HEK293 (cell line): Measurements from ENCODE around the gene GYG1.

ENCODE experiments used
- CTCF ChIA-PET: fragments of 350-600 bp; formaldehyde crosslinking; extraction: SDS; loops from one replicate; lab custom pipeline; 2021; ENCODE audit warnings: antibody characterized with exemption; lab: Yijun Ruan, JAX
- POLR2A ChIA-PET: fragments of 300-600 bp; formaldehyde crosslinking; extraction: SDS; loops from one replicate; lab custom pipeline; 2020; ENCODE audit warnings: antibody characterized with exemption, inconsistent platforms; lab: Yijun Ruan, JAX
- H3K27ac ChIP-seq: fragments of 200-500 bp; sonication (Bioruptor generic); 2 replicates; pipeline ENCODE4 v1.5.1; 2014; ENCODE audit warnings: low read depth, low read length, control low read depth, inconsistent platforms; ENCODE audit errors: extremely low read depth
- H3K36me3 ChIP-seq, 2 experiments: fragments of 200-500 bp in 1 of 2; sonication (Bioruptor generic) in 1 of 2; 1 replicate in 1 of 2; 2 replicates in 1 of 2; pipeline ENCODE4 v1.5.1; 2014 to 2017; ENCODE audit warnings: inconsistent platforms in 2 of 2, low read length in 2 of 2; ENCODE audit not compliant: control insufficient read depth in 2 of 2, insufficient read depth in 1 of 2
- H3K4me1 ChIP-seq: fragments of 200-500 bp; sonication (Bioruptor generic); 2 replicates; pipeline ENCODE4 v1.5.1; 2014; ENCODE audit warnings: mild to moderate bottlenecking, low read length, inconsistent platforms; ENCODE audit not compliant: control insufficient read depth, insufficient read depth
- H3K4me3 ChIP-seq: 2 replicates; pipeline ENCODE4 v1.5.1; 2011; ENCODE audit warnings: low read depth, mild to moderate bottlenecking, control low read depth, low read length, moderate library complexity
- H3K9me3 ChIP-seq: fragments of 200-500 bp; sonication (Bioruptor generic); 2 replicates; pipeline ENCODE4 v1.5.1; 2014; ENCODE audit warnings: low read depth, low read length, inconsistent platforms; ENCODE audit not compliant: control insufficient read depth, insufficient read depth
- GLI2 ChIP-seq: fragments of 450-650 bp; formaldehyde crosslinking; IDR thresholded peaks from 2 replicates; pipeline ENCODE4; 2017; ENCODE audit warnings: missing biosample characterization, missing genetic modification characterization, low read depth, borderline replicate concordance
- HOXC10 ChIP-seq: sonication (generic); formaldehyde crosslinking; IDR thresholded peaks from 2 replicates; pipeline ENCODE4 v1.8.1; 2023; ENCODE audit warnings: mild to moderate bottlenecking, missing genetic modification reagents
- KLF8 ChIP-seq: fragments of 450-650 bp; formaldehyde crosslinking; IDR thresholded peaks from 2 replicates; pipeline ENCODE4 v1.5.1; 2016; ENCODE audit warnings: missing biosample characterization, missing genetic modification characterization
- SALL2 ChIP-seq: fragments of 450-650 bp; formaldehyde crosslinking; IDR thresholded peaks from 2 replicates; pipeline ENCODE4 v1.5.0; 2017; ENCODE audit warnings: missing biosample characterization, mild to moderate bottlenecking, missing genetic modification characterization, borderline replicate concordance
- SCRT1 ChIP-seq: fragments of 450-650 bp; formaldehyde crosslinking; IDR thresholded peaks from 2 replicates; pipeline ENCODE4 v1.5.1; 2016; ENCODE audit warnings: missing biosample characterization, missing genetic modification characterization, borderline replicate concordance
- SP2 ChIP-seq: fragments of 450-650 bp; formaldehyde crosslinking; IDR thresholded peaks from 2 replicates; pipeline ENCODE4 v1.5.1; 2016; ENCODE audit warnings: missing biosample characterization, missing genetic modification characterization
- SP3 ChIP-seq: fragments of 450-650 bp; formaldehyde crosslinking; IDR thresholded peaks from 2 replicates; pipeline ENCODE4 v1.5.1; 2016; ENCODE audit warnings: missing biosample characterization, missing genetic modification characterization
- ZNF114 ChIP-seq: fragments of 450-650 bp; formaldehyde crosslinking; IDR thresholded peaks from 2 replicates; pipeline ENCODE4 v1.5.0; 2017; ENCODE audit warnings: missing biosample characterization, missing genetic modification characterization
- ZNF138 ChIP-seq: fragments of 450-650 bp; formaldehyde crosslinking; IDR thresholded peaks from 2 replicates; pipeline ENCODE4 v1.5.1; 2016; ENCODE audit warnings: missing biosample characterization, missing genetic modification characterization, borderline replicate concordance
- ZNF16 ChIP-seq: fragments of 450-650 bp; formaldehyde crosslinking; IDR thresholded peaks from 2 replicates; pipeline ENCODE4 v1.5.1; 2016; ENCODE audit warnings: low read depth, missing biosample characterization, missing genetic modification characterization
- ZNF174 ChIP-seq: fragments of 450-650 bp; formaldehyde crosslinking; IDR thresholded peaks from 2 replicates; pipeline ENCODE4 v1.5.0; 2017; ENCODE audit warnings: missing biosample characterization, mild to moderate bottlenecking, missing genetic modification characterization
- ZNF184 ChIP-seq: fragments of 450-650 bp; IDR thresholded peaks from 2 replicates; pipeline ENCODE4 v1.5.1; 2018; ENCODE audit warnings: missing biosample characterization, mild to moderate bottlenecking, missing genetic modification characterization
- ZNF248 ChIP-seq: fragments of 450-650 bp; formaldehyde crosslinking; IDR thresholded peaks from 2 replicates; pipeline ENCODE4 v1.5.1; 2017; ENCODE audit warnings: missing biosample characterization, missing genetic modification characterization
- ZNF350 ChIP-seq: fragments of 450-650 bp; formaldehyde crosslinking; IDR thresholded peaks from 2 replicates; pipeline ENCODE4 v1.5.0; 2017; ENCODE audit warnings: missing biosample characterization, mild to moderate bottlenecking, missing genetic modification characterization
- ZNF354C ChIP-seq: fragments of 450-650 bp; formaldehyde crosslinking; IDR thresholded peaks from 2 replicates; pipeline ENCODE4 v1.5.1; 2016; ENCODE audit warnings: missing biosample characterization, missing genetic modification characterization, low read depth, borderline replicate concordance
- ZNF394 ChIP-seq: fragments of 450-650 bp; formaldehyde crosslinking; IDR thresholded peaks from 2 replicates; pipeline ENCODE4 v1.5.1; 2016; ENCODE audit warnings: missing biosample characterization, missing genetic modification characterization, mild to moderate bottlenecking, moderate library complexity, borderline replicate concordance
- ZNF416 ChIP-seq: fragments of 450-650 bp; formaldehyde crosslinking; IDR thresholded peaks from 2 replicates; pipeline ENCODE4 v1.5.1; 2016; ENCODE audit warnings: missing biosample characterization, missing genetic modification characterization
- ZNF423 ChIP-seq: fragments of 450-650 bp; formaldehyde crosslinking; IDR thresholded peaks from 2 replicates; pipeline ENCODE4 v1.5.1; 2016; ENCODE audit warnings: missing biosample characterization, missing genetic modification characterization
- ZNF521 ChIP-seq: fragments of 450-650 bp; formaldehyde crosslinking; IDR thresholded peaks from 2 replicates; pipeline ENCODE4 v1.5.1; 2017; ENCODE audit warnings: missing biosample characterization, mild to moderate bottlenecking, missing genetic modification characterization
- ZNF544 ChIP-seq: fragments of 450-650 bp; formaldehyde crosslinking; IDR thresholded peaks from 2 replicates; pipeline ENCODE4 v1.5.0; 2017; ENCODE audit warnings: missing biosample characterization, missing genetic modification characterization
- ZNF585B ChIP-seq: fragments of 450-650 bp; formaldehyde crosslinking; IDR thresholded peaks from 2 replicates; pipeline ENCODE4 v1.5.1; 2016; ENCODE audit warnings: missing biosample characterization, missing genetic modification characterization
- ZNF629 ChIP-seq: fragments of 450-650 bp; formaldehyde crosslinking; IDR thresholded peaks from 2 replicates; pipeline ENCODE4 v1.5.1; 2017; ENCODE audit warnings: missing biosample characterization, missing genetic modification characterization
- ZNF704 ChIP-seq: fragments of 450-650 bp; formaldehyde crosslinking; IDR thresholded peaks from 2 replicates; pipeline ENCODE4 v1.5.1; 2016; ENCODE audit warnings: missing biosample characterization, missing genetic modification characterization
- ZNF76 ChIP-seq: fragments of 450-650 bp; formaldehyde crosslinking; IDR thresholded peaks from 2 replicates; pipeline ENCODE4; 2016; ENCODE audit warnings: low read depth, missing biosample characterization, missing genetic modification characterization, borderline replicate concordance
- TF ChIP-seq, protein P1 (sequence below): fragments of 450-650 bp; formaldehyde crosslinking; IDR thresholded peaks from 2 replicates; pipeline ENCODE4 v1.5.1; 2016; ENCODE audit warnings: missing biosample characterization, missing genetic modification characterization
- TF ChIP-seq, protein P2 (sequence below): fragments of 450-650 bp; formaldehyde crosslinking; IDR thresholded peaks from 2 replicates; pipeline ENCODE4 v1.5.1; 2016; ENCODE audit warnings: missing biosample characterization, missing genetic modification characterization
- TF ChIP-seq, protein P3 (sequence below): fragments of 450-650 bp; formaldehyde crosslinking; IDR thresholded peaks from 2 replicates; pipeline ENCODE4 v1.5.1; 2016; ENCODE audit warnings: missing biosample characterization, missing genetic modification characterization
- TF ChIP-seq, protein P4 (sequence below): fragments of 450-650 bp; formaldehyde crosslinking; IDR thresholded peaks from 2 replicates; pipeline ENCODE4; 2016; ENCODE audit warnings: missing biosample characterization, missing genetic modification characterization

The GYG1 gene

DNA sequence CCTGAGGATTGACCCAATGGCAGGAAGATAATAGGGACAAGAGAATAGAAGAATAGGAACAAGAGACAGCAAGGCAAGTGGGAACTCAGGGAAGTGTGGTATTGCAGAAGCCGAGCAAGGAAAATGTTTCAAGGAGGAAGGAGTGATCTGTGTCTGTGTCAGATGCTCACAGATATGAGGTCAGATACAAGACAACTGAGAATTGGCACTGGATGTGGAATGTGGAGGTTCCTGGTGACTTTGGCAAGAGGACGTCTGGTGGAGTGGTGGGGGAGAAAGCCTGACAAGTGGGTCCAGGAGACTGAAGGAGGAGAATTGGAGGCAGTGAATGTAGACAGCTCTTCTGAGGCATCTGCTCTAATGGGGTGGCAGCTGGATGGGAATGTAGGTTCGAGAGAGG, 24.1 kb downstream of the GYG1 start:
- CTCF ChIA-PET, result interaction anchor here (0.7 kb wide), 1 partner anchor 380 kb away, joined by 3 read pairs; no protein-coding TSS in a partner anchor
- Histone ChIP-seq H3K27ac (no peak overlapping the region), H3K4me3 (no peak overlapping the region), H3K9me3 (no peaks in the 10 kb centered on the region), H3K4me1 (no peaks in the 10 kb centered on the region), H3K36me3 (peaks cover 0 to 59% of the 10 kb centered on the region in 2 experiments; a peak in 1 of 3 replicates)
- POLR2A ChIA-PET, result no interaction called here
- TF ChIP-seq ZNF174 (tag by site-specific recombination), result no peak
- no peak for TF ChIP-seq KLF8 (tag by site-specific recombination)
- no peak for TF ChIP-seq SALL2 (tag by site-specific recombination)
- TF ChIP-seq, protein P1, sequence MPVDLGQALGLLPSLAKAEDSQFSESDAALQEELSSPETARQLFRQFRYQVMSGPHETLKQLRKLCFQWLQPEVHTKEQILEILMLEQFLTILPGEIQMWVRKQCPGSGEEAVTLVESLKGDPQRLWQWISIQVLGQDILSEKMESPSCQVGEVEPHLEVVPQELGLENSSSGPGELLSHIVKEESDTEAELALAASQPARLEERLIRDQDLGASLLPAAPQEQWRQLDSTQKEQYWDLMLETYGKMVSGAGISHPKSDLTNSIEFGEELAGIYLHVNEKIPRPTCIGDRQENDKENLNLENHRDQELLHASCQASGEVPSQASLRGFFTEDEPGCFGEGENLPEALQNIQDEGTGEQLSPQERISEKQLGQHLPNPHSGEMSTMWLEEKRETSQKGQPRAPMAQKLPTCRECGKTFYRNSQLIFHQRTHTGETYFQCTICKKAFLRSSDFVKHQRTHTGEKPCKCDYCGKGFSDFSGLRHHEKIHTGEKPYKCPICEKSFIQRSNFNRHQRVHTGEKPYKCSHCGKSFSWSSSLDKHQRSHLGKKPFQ (tag by site-specific recombination), result no peak
- TF ChIP-seq ZNF248 (tag by site-specific recombination), result no peak
- TF ChIP-seq ZNF184 (tag by site-specific recombination), result no peak
- no peak for TF ChIP-seq ZNF350 (tag by site-specific recombination)
- TF ChIP-seq, protein P2, sequence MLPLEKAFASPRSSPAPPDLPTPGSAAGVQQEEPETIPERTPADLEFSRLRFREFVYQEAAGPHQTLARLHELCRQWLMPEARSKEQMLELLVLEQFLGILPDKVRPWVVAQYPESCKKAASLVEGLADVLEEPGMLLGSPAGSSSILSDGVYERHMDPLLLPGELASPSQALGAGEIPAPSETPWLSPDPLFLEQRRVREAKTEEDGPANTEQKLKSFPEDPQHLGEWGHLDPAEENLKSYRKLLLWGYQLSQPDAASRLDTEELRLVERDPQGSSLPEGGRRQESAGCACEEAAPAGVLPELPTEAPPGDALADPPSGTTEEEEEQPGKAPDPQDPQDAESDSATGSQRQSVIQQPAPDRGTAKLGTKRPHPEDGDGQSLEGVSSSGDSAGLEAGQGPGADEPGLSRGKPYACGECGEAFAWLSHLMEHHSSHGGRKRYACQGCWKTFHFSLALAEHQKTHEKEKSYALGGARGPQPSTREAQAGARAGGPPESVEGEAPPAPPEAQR, result no peak

DNA sequence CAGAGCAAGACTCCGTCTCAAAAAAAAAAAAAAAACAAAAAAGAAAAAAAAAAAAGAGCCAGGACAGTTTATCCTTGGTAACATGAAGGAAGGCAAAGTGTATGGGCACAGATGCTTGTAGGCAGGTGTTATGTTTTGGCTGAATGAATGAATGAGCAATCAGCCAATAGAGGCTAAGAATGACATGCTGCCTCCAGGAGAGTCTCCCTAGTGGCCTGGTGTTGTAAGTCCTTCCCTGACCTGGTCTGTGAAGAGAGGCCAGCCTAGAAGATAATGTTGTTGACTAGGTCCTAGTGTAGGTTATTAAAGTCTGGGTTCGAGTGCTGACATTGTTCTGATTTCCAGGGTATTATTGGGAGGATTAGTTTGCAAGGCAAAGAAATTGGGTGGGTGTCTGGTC, 24.9 kb downstream of the GYG1 start:
- H3K4me3 ChIP-seq, result no peak overlapping the region
- POLR2A ChIA-PET, result no interaction called here
- H3K27ac ChIP-seq, result no peak overlapping the region
- no peaks in the 10 kb centered on the region for H3K4me1 ChIP-seq
- CTCF ChIA-PET, result no interaction called here
- H3K36me3 ChIP-seq, result peaks cover 0 to 57% of the 10 kb centered on the region in 2 experiments; a peak in 1 of 3 replicates
- H3K9me3 ChIP-seq, result no peaks in the 10 kb centered on the region
- TF ChIP-seq ZNF544 (tag by site-specific recombination), result no peak
- TF ChIP-seq, protein P3, sequence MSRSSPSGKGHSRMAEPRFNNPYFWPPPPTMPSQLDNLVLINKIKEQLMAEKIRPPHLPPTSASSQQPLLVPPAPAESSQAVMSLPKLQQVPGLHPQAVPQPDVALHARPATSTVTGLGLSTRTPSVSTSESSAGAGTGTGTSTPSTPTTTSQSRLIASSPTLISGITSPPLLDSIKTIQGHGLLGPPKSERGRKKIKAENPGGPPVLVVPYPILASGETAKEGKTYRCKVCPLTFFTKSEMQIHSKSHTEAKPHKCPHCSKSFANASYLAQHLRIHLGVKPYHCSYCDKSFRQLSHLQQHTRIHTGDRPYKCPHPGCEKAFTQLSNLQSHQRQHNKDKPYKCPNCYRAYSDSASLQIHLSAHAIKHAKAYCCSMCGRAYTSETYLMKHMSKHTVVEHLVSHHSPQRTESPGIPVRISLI (tag by site-specific recombination), result no peak
- TF ChIP-seq ZNF114, result no peak
- no peak for TF ChIP-seq SCRT1 (tag by site-specific recombination)
- no peak for TF ChIP-seq HOXC10 (CRISPR knock-in tag)
- TF ChIP-seq ZNF394 (tag by site-specific recombination), result no peak
- TF ChIP-seq ZNF416 (tag by site-specific recombination), result no peak
- TF ChIP-seq ZNF585B, result no peak
- no peak for TF ChIP-seq SP2
- no peak for TF ChIP-seq ZNF521 (tag by site-specific recombination)
- TF ChIP-seq ZNF629 (tag by site-specific recombination), result no peak
- TF ChIP-seq SP3 (tag by site-specific recombination), result no peak
- TF ChIP-seq ZNF354C (tag by site-specific recombination), result no peak
- no peak for TF ChIP-seq GLI2 (tag by site-specific recombination)
- no peak for TF ChIP-seq ZNF138 (tag by site-specific recombination)
- no peak for TF ChIP-seq ZNF704
- TF ChIP-seq, protein P4, sequence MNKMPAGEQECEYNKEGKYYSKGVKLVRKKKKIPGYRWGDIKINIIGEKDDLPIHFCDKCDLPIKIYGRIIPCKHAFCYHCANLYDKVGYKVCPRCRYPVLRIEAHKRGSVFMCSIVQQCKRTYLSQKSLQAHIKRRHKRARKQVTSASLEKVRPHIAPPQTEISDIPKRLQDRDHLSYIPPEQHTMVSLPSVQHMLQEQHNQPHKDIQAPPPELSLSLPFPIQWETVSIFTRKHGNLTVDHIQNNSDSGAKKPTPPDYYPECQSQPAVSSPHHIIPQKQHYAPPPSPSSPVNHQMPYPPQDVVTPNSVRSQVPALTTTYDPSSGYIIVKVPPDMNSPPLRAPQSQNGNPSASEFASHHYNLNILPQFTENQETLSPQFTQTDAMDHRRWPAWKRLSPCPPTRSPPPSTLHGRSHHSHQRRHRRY (tag by site-specific recombination), result no peak
- TF ChIP-seq ZNF423 (tag by site-specific recombination), result no peak
- TF ChIP-seq ZNF76 (tag by site-specific recombination), result no peak
- TF ChIP-seq ZNF16 (tag by site-specific recombination), result no peak
